Stimulated activated CD4-positive, alpha-beta T cell treated with anti-CD3 and anti-CD28 coated beads, Interleukin-12 subunit alpha, Interleukin-12 subunit beta, amount 100 ng/mL, for 24 hours (primary cell): Measurements from ENCODE around the gene CNIH2.
"Not testable (repeated sequence)": the region's sequence is repeated elsewhere in the genome, so short reads cannot be mapped to it uniquely, and the experiment has no call there.

Experiments
- DNase-seq, 2 experiments: peaks; one replicate each; pipeline ENCODE4 v3.0.0-alpha.2; 2020; ENCODE audit warnings: low read depth in 2 of 2

The CNIH2 gene

DNA sequence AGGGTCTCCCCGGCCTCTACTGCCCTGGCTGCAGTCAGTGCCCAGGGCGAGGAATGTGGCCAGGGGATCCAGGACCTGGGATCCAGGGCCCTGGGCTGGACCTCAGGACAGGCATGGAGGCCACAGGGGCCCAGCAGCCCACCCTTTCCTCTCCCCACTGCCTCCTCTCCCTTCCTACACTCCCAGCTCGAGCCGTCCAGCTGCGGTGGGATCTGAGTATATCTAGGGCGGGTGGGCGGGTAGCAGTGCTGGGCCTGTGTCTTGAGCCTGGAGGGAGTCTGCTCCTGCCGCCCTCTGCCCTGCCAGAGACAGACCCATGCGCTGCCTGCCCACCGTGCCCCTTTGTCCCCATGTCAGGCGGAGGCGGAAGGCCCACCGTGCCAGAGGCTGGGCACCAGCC, 1.4 kb upstream of the CNIH2 start:
- not testable (repeated sequence) for DNase-seq

DNA sequence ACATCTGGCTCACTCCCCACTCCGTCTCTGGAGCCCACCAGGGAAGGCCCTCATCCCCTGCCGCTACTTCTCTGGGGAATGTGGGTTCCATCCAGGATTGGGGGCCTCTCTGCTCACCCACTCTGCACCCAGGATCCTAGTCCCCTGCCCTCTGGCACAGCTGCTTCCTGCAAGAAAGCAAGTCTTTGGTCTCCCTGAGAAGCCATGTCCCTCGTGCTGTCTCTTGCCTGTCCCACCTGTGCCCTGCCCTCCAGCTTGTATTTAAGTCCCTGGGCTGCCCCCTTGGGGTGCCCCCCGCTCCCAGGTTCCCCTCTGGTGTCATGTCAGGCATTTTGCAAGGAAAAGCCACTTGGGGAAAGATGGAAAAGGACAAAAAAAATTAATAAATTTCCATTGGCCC, 911 bp upstream of the CNIH2 start:
- not testable (repeated sequence) for DNase-seq

DNA sequence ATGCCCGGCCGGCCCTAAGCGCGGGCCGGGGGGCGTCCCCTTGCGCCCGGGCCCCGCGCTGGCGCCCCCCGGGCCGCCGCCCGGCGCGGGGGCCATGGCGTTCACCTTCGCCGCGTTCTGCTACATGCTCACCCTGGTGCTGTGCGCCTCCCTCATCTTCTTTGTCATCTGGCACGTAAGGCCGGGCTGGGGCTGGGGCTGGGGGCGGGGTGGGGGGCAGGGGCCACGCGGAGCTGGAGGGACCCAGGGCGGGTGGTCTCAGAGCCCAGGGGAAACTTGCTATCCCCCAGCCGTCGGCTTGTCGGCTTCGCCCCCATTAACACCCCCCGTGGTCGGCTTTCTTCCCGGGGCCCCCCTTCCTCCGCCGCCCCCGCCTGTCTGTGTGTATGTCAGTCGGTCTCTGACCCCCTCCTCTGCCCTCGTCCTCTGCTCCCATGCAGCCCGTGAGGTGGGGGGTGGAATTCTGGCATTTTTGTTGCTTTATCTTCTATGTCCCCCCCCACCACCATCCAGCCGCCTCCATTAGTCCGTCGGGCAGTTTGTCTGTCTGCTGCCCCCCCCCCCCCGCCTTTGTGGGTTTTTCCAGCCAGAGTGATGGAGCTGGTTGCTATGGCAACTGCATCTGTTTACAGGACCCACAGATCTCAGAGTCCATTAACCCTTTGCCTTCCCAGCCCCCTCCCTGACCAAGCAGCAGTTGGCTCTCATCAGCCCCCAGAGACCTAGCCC, 552 bp downstream of the CNIH2 start:
- no peak for DNase-seq

DNA sequence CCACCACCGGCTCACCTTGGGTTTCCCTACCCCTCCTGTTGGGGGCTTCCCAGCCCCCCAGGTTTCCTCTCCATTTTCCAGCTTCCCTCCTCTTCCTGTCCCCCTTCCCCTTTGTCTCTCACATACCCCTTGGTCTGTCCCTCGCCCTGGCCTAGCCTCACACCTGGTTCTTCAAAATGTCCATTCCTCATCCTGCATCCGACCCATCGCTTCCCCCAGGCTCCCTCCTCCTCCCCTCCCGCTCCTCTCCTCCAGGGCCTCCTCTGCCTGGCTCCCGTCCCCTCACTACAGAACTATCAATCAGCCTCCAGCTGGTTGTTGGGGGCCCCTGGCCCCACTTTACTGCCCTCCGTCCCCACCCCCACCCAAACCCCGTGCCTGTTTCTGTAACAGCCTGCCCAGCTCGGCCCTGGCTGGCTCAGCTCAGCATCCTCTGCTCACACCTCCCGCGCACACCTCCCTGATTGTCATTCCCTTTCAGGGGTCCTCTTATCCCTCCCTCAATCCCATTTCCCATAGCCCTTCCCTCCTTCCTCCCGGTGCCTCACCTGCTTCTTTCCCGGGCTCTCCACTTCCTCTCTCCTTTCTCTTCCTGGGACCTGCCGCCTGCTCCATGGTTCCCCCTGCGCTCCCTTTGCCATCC, 1.2 kb downstream of the CNIH2 start:
- DNase-seq = no peak

DNA sequence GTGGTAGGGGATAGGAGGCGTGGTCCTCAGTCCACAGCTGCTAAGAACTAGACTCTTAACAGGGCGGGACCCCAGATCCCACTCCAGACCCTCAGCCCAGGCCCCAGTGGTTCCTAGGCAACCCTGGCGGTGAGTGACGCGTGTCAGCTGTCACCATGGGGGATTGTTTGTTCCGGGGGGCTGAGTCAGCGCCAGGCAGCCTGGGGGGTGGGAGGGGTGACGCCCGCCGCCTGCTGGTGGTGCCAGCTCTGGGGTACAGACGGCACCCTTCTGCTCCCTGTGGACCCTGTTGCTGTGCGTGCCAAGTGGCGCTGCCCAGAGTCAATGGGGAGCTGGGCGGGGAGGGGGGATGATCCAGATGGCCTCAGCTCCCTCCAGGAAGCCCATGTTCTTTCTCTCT, 2.5 kb downstream of the CNIH2 start:
- DNase-seq = no peak

DNA sequence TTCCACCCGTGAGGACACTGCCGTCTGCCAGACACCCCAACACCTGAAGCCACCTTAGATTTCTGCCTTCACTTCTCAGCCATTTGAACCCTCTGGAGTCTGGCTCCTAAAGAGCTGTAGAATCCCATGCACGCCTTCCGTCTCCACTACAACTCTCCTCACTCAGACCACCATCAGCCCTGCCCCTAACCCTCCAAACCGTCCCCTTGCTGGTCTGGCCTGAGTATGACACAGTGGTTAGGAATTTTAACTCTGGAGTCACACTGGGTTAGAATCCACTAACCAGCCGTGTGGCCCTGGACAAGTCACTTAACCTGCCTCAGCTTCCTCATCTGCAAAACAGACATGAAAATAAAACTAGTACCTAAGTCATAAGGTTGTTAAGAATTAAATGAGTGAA, 3.0 kb downstream of the CNIH2 start:
- DNase-seq = no peak

DNA sequence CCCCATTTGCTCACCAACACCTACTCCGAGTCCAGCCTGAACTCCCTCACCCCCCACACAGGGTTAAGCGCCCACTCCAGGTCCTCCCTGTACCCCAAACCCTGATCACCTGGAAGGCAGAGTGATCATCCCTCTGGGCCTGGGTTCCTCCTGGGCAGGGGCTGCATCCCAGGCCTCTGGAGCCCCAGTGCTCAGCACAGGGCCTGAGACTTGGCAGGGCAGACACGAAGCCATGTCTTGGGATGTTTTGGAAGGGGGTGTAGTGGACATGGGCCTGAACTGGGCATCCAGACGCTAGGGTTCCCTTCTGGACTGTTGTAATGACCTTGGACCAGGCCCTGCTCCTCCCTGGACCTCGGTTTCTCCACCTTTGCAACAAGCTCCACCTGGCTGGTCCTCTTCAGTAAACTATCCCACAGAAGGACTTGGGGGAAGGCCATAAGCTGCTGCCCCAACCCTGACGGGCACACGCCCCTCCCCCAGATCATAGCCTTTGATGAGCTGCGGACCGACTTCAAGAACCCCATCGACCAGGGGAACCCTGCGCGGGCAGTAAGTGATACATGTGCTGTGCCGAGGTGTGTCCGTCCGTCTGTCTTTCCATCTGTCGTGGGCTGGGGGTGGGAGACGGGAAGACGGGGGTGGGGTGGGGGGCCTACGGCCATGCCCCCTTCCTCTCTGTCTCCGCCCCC, 3.9 kb downstream of the CNIH2 start:
- DNase-seq = no peak

DNA sequence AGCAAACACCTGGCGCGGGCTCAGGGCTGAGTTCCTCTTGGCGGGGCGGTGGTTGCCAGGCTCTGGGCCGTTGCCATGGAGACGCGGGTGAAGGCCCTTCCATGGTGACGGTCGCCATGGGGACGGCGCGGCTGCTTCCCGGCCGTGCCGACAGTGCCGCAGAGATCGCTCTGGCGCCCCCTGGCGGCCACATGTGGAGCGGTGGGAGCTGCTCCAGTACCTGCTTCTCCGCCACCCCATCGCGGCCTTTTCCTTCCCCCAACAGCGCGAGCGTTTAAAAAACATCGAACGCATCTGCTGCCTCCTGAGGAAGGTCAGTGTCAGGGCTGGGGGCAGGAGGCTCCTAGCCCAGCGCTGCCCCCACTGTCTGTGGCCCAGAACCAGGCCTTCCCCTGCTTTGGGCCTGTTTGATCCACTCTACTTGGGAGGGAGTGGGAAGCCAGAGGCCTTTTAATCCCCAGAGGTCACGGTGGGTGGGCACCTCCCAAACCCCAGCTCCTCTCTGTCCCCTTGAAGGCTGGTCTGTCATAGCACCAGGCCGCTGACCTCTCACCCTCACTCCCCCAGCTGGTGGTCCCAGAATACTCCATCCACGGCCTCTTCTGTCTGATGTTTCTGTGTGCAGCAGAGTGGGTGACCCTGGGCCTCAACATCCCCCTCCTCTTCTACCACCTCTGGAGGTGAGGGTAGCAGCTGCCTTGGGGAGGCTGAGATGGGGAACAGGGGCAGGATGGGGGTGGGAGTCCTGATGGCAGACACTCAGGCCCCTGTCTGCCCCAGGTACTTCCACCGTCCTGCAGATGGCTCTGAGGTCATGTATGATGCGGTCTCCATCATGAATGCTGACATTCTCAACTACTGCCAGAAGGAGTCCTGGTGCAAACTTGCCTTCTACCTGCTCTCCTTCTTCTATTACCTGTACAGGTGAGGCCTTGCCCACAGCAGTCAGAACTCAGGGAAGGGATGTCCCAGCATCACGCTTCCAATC, 4.8 kb downstream of the CNIH2 start:
- DNase-seq = peak; percentile 94 to 97

DNA sequence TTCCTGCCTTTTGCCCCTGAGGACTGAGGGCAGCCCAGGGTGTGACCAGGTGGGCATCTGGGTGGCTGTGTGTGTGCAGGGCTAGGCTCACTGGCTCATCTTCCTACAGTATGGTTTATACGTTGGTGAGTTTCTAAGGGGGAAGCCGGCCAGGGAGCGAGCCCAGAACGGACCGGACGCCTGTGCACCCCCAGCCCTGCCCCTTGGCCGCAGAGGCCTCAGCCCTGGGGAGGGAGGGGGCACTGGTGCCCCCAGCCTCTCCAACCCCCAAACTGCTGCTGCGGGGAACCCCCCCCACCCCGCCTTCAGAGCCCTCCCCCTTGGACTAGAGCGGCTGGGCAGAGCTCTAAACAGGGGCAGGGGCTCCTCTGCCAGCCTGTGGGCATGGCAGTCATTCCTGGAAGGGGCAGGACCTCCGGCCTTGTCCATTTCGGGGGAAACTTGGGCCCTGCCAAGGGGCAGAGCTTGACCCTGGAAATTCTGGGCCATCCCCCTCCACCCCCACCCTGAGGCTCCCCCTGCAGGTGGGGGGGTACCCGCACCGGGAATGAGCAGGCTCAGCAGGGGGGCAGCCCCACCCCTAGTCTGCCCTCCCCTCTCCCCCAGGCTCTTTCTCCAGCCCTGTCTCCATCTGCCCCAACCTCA, 5.6 kb downstream of the CNIH2 start:
- DNase-seq = no peak

DNA sequence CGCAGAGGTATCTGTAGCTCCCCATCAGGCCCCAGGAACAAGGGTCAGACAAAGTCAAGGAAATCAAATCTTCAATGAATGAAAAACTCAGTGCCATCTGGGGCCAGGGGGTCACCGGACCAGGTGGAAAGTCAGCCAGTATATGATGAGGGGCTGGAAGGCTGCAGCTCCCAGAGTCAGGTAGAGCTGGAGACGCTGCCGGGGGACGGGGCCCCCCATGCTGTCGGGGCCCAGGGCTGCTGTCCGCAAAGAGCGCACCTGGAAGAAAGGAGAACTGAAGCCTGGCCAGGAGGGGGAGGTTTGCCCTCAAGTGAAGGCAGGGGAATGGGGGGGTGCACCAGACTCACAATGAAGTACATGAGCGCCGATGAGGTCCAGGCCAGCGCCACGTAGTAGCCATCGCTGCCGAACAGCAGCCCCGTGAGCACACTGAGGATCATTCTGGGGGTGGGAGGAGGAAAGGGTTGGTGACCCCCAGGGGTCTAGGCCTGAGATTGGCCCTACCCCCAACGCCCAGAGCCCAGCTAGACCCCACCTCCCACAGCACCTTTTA, 6.6 kb downstream of the CNIH2 start:
- no peak for DNase-seq

DNA sequence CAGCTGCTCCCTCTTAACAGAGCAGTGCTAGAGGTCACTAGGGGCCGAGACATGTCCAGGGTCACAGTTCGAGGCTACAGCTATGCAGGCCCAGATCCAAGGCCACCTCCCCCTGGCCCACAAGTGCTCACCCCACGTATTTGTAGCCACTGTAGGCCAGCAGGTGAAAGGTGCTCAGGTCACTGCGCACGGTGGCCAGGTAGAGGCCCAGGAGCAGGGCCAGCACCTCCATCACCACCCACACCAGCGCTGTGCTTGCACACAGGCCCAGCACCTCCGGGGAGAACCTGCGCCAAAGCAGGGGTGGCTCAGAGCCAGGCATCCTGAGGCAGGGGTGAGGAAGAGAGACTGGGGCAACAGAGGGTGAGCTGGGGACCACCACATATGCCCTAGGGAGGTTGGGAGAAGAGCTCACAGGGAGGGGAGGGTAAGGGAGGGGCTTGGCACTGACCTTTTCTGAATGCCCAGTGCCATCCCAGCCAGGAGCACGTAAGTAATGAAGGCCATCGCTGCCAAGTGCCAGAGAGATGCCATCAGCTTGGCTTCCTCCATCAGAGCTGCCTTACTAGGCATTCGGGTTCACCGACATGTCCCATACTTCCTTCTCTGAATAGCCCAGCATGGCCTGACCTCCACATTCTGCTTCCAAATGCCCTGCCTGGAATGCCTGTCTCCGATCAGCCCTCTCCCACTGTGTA, 7.4 kb downstream of the CNIH2 start:
- no peak for DNase-seq

DNA sequence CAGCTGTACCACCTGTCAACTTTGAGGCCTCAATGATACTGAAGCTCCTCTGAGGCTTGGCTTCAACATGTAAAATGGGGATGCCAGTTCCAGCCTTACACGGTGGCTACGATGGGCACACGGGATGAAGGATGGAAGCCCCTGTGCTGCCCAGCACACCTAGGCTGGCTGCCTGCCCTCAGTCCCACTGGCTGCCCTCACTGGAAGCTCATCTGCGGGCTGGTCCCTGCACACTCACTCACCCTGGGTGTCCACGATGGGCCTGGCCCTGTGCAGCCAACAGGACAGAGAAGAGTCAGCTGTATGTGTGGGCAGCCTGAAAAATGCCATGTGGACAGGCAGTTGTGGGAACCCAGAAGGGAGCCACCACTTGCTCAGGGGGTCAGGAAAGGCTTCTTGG, 8.7 kb downstream of the CNIH2 start:
- no peak for DNase-seq

DNA sequence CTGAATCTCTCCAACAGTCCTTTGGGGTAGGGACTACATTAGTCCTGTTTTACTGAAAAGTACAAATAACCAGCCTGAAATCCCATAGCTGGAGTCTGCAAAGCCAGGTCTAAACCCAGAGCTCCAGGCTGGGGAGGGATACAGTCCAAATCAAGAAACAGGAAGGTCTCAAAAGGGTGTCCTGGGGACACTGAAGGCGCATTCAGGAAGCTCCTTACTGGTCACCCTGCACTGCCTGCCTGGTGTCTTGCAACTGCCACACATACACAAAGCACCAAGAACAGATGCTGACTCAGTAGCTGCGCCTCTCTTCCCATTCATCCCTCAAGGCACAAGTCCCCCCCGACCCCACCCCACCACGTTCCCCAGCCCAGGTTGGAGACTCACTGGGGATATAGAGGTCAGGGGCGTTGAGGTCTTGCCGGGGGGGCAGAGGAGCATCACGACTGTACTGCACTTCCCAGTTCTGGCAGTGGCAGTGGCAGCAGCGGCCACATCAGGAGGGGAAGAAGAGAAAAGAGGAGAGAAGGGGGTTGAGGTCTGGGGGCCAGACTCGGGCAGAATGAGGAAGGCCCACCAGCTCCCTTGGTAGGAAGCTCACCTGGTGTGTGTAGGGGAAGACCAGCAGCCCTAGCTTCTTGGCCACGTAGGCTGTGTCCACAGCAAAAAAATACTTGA, 9.4 kb downstream of the CNIH2 start:
- no peak for DNase-seq

DNA sequence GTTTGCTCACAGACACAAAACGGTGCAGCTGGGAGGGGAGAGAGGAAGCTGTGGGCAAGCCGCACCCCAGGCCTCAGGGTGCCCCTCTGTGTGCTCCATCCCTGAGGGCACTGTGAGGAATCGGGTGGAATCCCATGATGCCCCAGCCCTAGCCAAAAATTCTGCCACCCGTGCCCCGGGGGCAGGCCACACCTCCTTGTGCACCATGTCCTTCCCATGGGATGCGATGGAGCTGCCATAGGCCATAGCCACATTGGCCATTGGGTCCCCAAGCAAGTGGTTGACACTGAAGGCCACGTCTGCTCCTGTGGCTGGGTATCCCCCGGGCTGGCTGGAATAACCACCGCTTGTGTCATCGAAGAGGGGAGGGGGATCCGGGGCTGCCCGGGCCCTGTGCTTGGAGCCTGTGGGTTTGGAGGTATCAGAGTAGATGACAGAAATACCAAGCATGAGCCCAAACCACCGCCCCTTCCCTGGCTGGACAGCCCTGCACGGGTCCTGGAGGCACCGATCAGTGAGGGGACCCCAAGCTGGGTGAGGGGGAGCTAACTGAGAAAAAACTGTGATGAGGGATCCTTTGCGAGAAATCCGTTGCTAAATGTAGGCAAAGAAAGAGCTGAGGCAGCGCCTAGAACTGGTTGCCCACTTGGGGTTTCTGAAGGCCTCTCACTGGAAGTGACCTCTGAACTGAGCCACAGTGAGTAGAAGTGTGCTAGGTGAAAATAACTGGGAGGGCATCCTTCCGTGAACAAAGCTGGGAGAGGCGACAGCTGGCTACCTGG, 10.1 kb downstream of the CNIH2 start:
- DNase-seq = no peak

DNA sequence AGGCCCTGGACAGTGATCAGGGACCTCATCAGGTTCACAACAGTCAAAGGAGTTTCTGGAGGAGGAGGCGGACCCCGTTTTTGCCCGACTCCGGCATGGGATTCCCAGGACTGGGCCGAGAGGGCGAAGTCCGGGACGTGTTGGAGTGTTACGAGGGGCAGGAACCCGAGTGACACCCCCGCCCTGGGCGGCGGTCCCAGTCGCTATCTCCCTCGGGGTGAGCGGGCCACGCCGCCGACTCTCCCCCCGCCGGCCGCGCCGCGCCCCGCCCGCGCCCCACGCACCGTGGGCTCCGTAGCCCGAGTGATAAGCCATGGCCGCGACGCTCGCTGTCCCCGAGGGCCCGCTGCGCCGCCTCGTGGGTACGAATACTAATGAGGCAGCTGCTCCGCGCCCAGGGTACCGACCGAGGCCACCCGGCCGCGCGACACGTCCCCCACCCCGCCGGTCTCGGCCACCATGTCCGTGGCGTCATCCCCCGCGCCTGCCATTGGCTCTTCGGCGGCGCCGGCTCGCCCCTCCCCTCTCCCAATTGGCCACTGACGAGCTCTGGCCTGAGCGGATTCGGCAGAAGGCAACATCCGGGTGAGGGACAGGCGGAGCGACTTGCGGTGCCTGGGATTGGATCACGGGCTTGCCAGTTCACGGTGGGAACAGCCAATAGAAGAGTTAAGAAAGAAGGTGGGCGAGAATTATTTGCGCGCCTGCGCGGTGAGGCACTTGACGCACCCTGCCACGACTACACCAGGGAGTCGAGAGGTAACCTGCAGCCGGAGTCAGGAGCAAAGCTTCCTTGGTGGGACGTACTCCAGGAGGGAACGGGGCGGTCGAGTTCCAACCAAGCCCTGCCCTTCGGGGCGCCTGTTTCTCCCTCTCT, 10.9 kb downstream of the CNIH2 start, which contains the start of gene YIF1A:
TSS of gene YIF1A (minus strand) at position 473 of the 877 bp plus-strand sequence. CDS start at position 315, 158 bp downstream.
- DNase-seq = peak; percentile 94 to 97

DNA sequence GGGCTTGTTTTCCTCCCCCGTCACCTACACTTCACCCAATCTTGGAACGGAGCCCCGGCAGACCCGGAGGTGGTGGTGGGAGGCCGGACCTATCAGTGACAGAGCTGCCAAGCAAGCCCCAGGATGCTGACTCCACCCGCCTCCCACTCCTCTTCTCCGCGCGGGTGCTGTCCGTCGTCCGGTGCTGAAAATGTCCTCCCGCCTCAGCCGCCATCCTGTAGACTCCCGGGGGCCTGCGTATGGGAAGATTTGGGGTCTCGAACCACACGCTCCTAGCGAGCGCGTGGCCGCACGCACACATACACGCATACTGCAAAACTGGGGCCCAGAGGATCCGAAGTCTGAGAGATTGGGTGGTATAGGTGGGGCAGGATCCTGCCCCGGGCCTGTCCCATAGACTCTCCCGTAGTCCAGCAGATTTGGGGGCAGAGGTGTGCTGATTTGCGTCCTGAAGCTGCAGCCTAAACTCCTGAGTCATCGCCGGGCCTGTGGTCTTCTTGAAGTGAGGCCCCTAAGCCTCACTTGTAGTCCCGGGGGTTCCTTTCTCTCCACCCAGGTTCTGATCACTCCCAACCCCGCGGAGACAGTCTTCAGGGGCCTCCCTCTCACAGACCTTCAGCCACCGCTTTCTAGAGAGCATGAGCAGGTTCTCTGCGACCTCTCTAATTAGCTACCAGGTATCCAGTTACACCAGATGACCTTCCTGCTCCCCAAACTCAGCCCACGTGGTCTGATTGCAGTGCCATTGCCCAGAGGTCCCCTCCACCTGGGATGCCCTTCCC, 11.8 kb downstream of the CNIH2 start:
- peak; percentile 65 to 76 for DNase-seq

DNA sequence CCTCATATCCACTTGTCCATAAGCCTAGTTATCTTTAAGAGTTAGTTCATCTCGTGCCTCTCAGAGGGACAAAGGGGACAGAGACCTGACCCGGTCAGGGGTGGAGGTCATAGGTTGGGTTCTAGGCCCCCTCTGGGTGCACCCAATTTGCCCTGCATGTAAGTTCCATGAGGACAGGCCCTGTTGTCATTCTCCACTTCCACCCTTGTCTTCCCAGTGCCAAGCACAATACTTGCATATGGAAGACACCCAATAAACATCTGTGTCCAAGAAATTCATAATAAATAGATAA, 12.3 kb downstream of the CNIH2 start:
- no peak for DNase-seq
